Testis (tissue), 2 donors: ENCODE results near the gene ODAPH.
"Not testable (repeated sequence)": the region's sequence is repeated elsewhere in the genome, so short reads cannot be mapped to it uniquely, and the experiment has no call there.

ENCODE experiments used
- CTCF ChIP-seq, 3 experiments: fragments of 450-650 bp in 2 of 3; fragments of 200-600 bp in 1 of 3; sonication (generic) in 1 of 3; IDR thresholded peaks; one replicate each; pipeline ENCODE4 v1.5.1; 2016 to 2019; ENCODE audit warnings: antibody characterized with exemption in 3 of 3, mild to moderate bottlenecking in 2 of 3, moderate library complexity in 1 of 3
- POLR2A ChIP-seq: fragments of 450-650 bp; IDR thresholded peaks from one replicate; pipeline ENCODE4 v1.6.1; 2017; ENCODE audit warnings: antibody characterized with exemption, mild to moderate bottlenecking, moderate library complexity

- TF ChIP-seq CTCF (IDR thresholded peaks at IDR 0.05); POLR2A: not testable (repeated sequence)
These were observed 18.6 kb upstream of the ODAPH start for GRCh38 chr4:75537308-75537707.
